Suprapubic skin (tissue), 4 donors: Measurements from ENCODE around the gene CYTH3. TPM values are rescaled to one million over a fixed set of nuclear protein-coding genes. Genes with fewer than 3 reads are reported as not detected.
"Not testable (repeated sequence)": the region's sequence is repeated elsewhere in the genome, so short reads cannot be mapped to it uniquely, and the experiment has no call there.

Source experiments
- DNase-seq, 2 donors: peaks; one replicate each; pipeline ENCODE4 v3.0.0-alpha.2; 2019; ENCODE audit warnings: low spot score in 2 of 2
- H3K27ac ChIP-seq: fragments of 200-600 bp; sonication (generic); one replicate; pipeline ENCODE4 v1.5.1; 2019
- H3K27me3 ChIP-seq: fragments of 200-600 bp; sonication (generic); one replicate; pipeline ENCODE4 v1.5.1; 2019
- H3K36me3 ChIP-seq: fragments of 200-600 bp; sonication (generic); one replicate; pipeline ENCODE4 v1.5.1; 2019
- H3K4me1 ChIP-seq: fragments of 200-600 bp; sonication (generic); one replicate; pipeline ENCODE4 v1.5.1; 2019
- H3K4me3 ChIP-seq: fragments of 200-600 bp; sonication (generic); one replicate; pipeline ENCODE4 v1.5.1; 2019; ENCODE audit warnings: mild to moderate bottlenecking
- H3K9me3 ChIP-seq: fragments of 200-600 bp; sonication (generic); one replicate; pipeline ENCODE4 v1.5.1; 2019
- EP300 ChIP-seq: sonication (generic); formaldehyde crosslinking; IDR thresholded peaks from one replicate; pipeline ENCODE4 v1.6.1; 2017; ENCODE audit warnings: antibody characterized with exemption
- POLR2A ChIP-seq, 2 donors: fragments of 450-650 bp; IDR thresholded peaks; one replicate each; pipeline ENCODE4 v1.6.1; 2017; ENCODE audit warnings: antibody characterized with exemption in 2 of 2, mild to moderate bottlenecking in 2 of 2, moderate library complexity in 2 of 2
- POLR2AphosphoS5 ChIP-seq, 3 donors: sonication (generic); formaldehyde crosslinking; IDR thresholded peaks; one replicate each; pipeline ENCODE4 v1.6.1; 2017; ENCODE audit warnings: antibody characterized with exemption in 3 of 3
- WGBS: methylation state at CpG from one replicate; pipeline ENCODE4 v1.1.5; 2018; 5-methylcytosine and 5-hydroxymethylcytosine counted together
- total RNA-seq, 4 donors: library from RNA; depleted of rRNA; stranded (reverse); fragments of >200 nt; gene quantifications; one replicate each; pipeline ENCODE4 v1.1.0, GENCODE V29; 2016
- TF ChIP-seq, protein P1 (sequence below), 2 donors: fragments of 200-600 bp in 1 of 2; fragments of 450-650 bp in 1 of 2; sonication (generic) in 1 of 2; IDR thresholded peaks; one replicate each; pipeline ENCODE4 v1.5.1; 2016 to 2019; ENCODE audit warnings: antibody characterized with exemption in 2 of 2, mild to moderate bottlenecking in 1 of 2, moderate library complexity in 1 of 2

CYTH3 gene
- total RNA-seq, 4 donors from 2014 or later, result 29.8 to 55.7 (median 46.8) TPM

GRCh38 chr7:6294839-6295238, 22.4 kb upstream of the CYTH3 start:
- no peaks in the 10 kb centered on the region for H3K4me1 ChIP-seq
- peak in 1 of 2 donors; percentile 1 for DNase-seq
- H3K27me3 ChIP-seq, result no peaks in the 10 kb centered on the region
- no peaks in the 10 kb centered on the region for H3K36me3 ChIP-seq
- WGBS, result 83% methylated on average over 5 of the region's 6 CpGs
- no peaks in the 10 kb centered on the region for H3K9me3 ChIP-seq
- H3K27ac ChIP-seq, result no peak overlapping the region
- no peak overlapping the region for H3K4me3 ChIP-seq
- TF ChIP-seq POLR2AphosphoS5 (IDR thresholded peaks at IDR 0.05) (no peak), EP300 (no peak), POLR2A (IDR thresholded peaks at IDR 0.05) (no peak)
- TF ChIP-seq, protein P1, sequence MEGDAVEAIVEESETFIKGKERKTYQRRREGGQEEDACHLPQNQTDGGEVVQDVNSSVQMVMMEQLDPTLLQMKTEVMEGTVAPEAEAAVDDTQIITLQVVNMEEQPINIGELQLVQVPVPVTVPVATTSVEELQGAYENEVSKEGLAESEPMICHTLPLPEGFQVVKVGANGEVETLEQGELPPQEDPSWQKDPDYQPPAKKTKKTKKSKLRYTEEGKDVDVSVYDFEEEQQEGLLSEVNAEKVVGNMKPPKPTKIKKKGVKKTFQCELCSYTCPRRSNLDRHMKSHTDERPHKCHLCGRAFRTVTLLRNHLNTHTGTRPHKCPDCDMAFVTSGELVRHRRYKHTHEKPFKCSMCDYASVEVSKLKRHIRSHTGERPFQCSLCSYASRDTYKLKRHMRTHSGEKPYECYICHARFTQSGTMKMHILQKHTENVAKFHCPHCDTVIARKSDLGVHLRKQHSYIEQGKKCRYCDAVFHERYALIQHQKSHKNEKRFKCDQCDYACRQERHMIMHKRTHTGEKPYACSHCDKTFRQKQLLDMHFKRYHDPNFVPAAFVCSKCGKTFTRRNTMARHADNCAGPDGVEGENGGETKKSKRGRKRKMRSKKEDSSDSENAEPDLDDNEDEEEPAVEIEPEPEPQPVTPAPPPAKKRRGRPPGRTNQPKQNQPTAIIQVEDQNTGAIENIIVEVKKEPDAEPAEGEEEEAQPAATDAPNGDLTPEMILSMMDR (IDR thresholded peaks at IDR 0.05), result no peak

GRCh38 chr7:6293202-6293601, 20.8 kb upstream of the CYTH3 start:
- Histone ChIP-seq H3K27ac (no peak overlapping the region), H3K9me3 (no peaks in the 10 kb centered on the region), H3K4me1 (no peaks in the 10 kb centered on the region), H3K36me3 (no peaks in the 10 kb centered on the region), H3K27me3 (no peaks in the 10 kb centered on the region), H3K4me3 (no peak overlapping the region)
- TF ChIP-seq, protein P1 (IDR thresholded peaks at IDR 0.05), result no peak
- TF ChIP-seq POLR2A (IDR thresholded peaks at IDR 0.05) (no peak), POLR2AphosphoS5 (IDR thresholded peaks at IDR 0.05) (no peak), EP300 (no peak)
- no peak for DNase-seq
- WGBS, result 76% methylated on average over 3 of the region's 3 CpGs

DNA sequence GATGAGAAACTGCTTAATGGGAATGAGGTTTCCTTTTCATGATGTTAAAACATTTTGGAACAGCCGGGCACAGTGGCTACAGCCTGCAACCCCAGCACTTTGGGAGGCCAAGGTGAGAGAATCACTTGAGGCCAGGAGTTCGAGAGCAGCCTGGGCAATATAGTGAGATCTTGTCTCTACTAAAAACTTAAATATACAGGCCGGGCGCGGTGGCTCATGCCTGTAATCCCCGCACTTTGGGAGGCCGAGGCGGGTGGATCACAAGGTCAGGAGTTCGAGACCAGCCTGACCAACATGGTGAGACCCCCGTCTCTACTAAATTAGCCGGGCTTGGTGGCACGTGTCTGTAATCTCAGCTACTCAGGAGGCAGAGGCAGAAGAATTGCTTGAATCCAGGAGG, 19.5 kb upstream of the CYTH3 start:
- not testable (repeated sequence) for H3K9me3 ChIP-seq, H3K4me3 ChIP-seq, H3K36me3 ChIP-seq, H3K27ac ChIP-seq, H3K4me1 ChIP-seq, H3K27me3 ChIP-seq
- 86% methylated on average over 12 of the region's 12 CpGs for WGBS
- DNase-seq, result peak in 1 of 2 donors; percentile 16

DNA sequence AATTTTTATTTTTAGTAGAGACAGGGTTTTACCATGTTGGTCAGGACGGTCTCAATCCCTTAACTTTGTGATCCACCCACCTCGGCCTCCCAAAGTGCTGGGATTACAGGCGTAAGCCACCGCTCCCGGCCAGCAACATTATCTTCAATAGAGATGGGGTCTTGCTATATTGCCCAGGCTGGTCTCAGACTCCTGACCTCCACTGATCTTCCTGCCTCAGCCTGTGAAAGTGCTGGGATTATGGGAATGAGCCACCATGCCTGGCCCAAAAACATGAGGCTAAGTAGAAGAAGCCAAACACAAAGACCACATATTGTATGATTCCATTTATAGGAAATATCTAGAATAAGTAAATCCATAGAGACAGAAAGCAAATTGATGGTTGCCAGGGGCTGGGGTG, 19.1 kb upstream of the CYTH3 start:
- Histone ChIP-seq H3K4me1 (no peaks in the 10 kb centered on the region), H3K9me3 (no peaks in the 10 kb centered on the region), H3K4me3 (no peak overlapping the region), H3K36me3 (no peaks in the 10 kb centered on the region), H3K27me3 (no peaks in the 10 kb centered on the region), H3K27ac (no peak overlapping the region)
- DNase-seq, result peak in 1 of 2 donors; percentile 22
- TF ChIP-seq POLR2AphosphoS5 (IDR thresholded peaks at IDR 0.05) (no peak), POLR2A (IDR thresholded peaks at IDR 0.05) (no peak), EP300 (no peak)
- TF ChIP-seq, protein P1 (IDR thresholded peaks at IDR 0.05), result no peak
- WGBS, result 94% methylated on average over 5 of the region's 5 CpGs

GRCh38 chr7:6290319-6290741, 17.9 kb upstream of the CYTH3 start:
- TF ChIP-seq POLR2A (IDR thresholded peaks at IDR 0.05) (no peak), POLR2AphosphoS5 (IDR thresholded peaks at IDR 0.05) (no peak), EP300 (no peak)
- TF ChIP-seq, protein P1 (IDR thresholded peaks at IDR 0.05), result no peak

DNA sequence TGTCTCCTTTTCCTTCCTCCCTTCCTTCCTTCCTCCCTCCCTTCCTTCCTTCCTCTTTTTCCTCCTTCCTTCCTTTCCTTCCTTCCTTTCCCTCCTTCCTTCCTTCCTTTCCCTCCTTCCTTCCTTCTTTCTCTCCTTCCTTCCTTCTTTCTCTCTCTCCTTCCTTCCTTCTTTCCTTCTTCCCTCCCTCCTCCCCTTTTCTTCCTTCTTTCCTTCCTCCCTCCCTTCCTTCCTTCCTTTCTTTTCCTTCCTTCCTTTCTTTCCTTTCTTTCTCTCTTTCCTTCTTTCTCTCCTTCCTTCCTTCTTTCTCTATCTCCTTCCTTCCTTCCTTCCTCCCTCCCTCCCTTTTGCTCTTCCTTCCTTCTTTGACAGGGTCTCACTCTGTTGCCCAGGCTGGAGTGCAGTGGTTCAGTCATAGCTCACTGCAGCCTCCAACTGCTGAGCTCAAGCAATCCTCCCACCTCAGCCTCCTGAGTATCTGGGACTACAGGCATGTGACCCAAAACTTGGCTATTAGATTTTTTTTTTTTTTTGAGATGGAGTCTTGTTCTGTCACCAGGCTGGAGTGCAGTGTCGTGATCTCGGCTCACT, 15.9 kb upstream of the CYTH3 start:
- DNase-seq, result peak in 1 of 2 donors; percentile 4
- Histone ChIP-seq H3K4me1 (no peaks in the 10 kb centered on the region), H3K27ac (no peak overlapping the region), H3K27me3 (no peaks in the 10 kb centered on the region), H3K9me3 (no peaks in the 10 kb centered on the region), H3K36me3 (no peaks in the 10 kb centered on the region), H3K4me3 (no peak overlapping the region)
- 92% methylated on average over 2 of the region's 2 CpGs for WGBS
- TF ChIP-seq POLR2A (IDR thresholded peaks at IDR 0.05) (no peak), POLR2AphosphoS5 (IDR thresholded peaks at IDR 0.05) (no peak), EP300 (no peak)
- TF ChIP-seq, protein P1 (IDR thresholded peaks at IDR 0.05), result no peak

More at GRCh38 chr7:6290319-6290741, 17.9 kb upstream of the CYTH3 start:
- H3K4me3 ChIP-seq, result no peak overlapping the region
- WGBS, result 82% methylated on average over 7 of the region's 9 CpGs
- H3K9me3 ChIP-seq, result no peaks in the 10 kb centered on the region
- H3K36me3 ChIP-seq, result no peaks in the 10 kb centered on the region
- no peaks in the 10 kb centered on the region for H3K4me1 ChIP-seq
- DNase-seq, result peak in 1 of 2 donors; percentile 43
- H3K27ac ChIP-seq, result no peak overlapping the region
- H3K27me3 ChIP-seq, result no peaks in the 10 kb centered on the region
